ENCODE results near the gene PKMYT1. TPM values are rescaled to one million over a fixed set of nuclear protein-coding genes. Genes with fewer than 3 reads are reported as not detected.
A peak's percentile ranks its signal among the peaks of the same experiment; 100 is the strongest.

Gene PKMYT1
- total and polyA plus RNA-seq, 9 of the 15 experiments (the other 6 are each of a cell fraction or from before 2014, with no cell fraction given), result 8.7 to 201 (median 37.8) TPM

GRCh38 chr16:2963723-2964474, 16.3 kb downstream of the PKMYT1 start, which contains the start of gene KREMEN2 (continued):
- TF ChIP-seq ZHX1 (conservative IDR thresholded peaks at IDR 0.05; ENCODE audit: low read length), result no peak
- no peak for TF ChIP-seq ZBTB12 (CRISPR knock-in tag; IDR thresholded peaks at IDR 0.05)
- no peak for TF ChIP-seq FOXK2 (conservative IDR thresholded peaks at IDR 0.05 in 1 of 2, IDR thresholded peaks at IDR 0.05 in 1 of 2; ENCODE audit: low read depth in 2 of 2)
- no peak for TF ChIP-seq TCF15 (CRISPR knock-in tag; IDR thresholded peaks at IDR 0.05)
- no peak for TF ChIP-seq TAF7 (tag; IDR thresholded peaks at IDR 0.05)
- TF ChIP-seq TSC22D4 (tag; IDR thresholded peaks at IDR 0.05), result no peak
- peak; percentile 59; the same call in 1 of the 2 replicates for TF ChIP-seq USF2 (CRISPR knock-in tag; IDR thresholded peaks at IDR 0.05)
- no peak for TF ChIP-seq ZNF778 (CRISPR knock-in tag; IDR thresholded peaks at IDR 0.05)
- TF ChIP-seq HDAC6 (IDR thresholded peaks at IDR 0.05; ENCODE audit: low read depth, low read length), result no peak
- TF ChIP-seq EWSR1 (IDR thresholded peaks at IDR 0.05; ENCODE audit: borderline replicate concordance, low read depth, partially characterized antibody), result no peak
- no peak for TF ChIP-seq AFF1 (IDR thresholded peaks at IDR 0.05; ENCODE audit: low read depth in 1 of 2, partially characterized antibody in 2 of 2)
- TF ChIP-seq GTF2F1 (IDR thresholded peaks at IDR 0.05; ENCODE audit: low read depth, low read length), result no peak
- TF ChIP-seq NR2C1 (IDR thresholded peaks at IDR 0.05), result no peak
- no peak for TF ChIP-seq NR2C1 (tag; IDR thresholded peaks at IDR 0.05)
